GM12801 (cell line): ENCODE results near the gene COQ4.

Source experiments
- TF ChIP-seq, protein P1 (sequence below): IDR thresholded peaks from one replicate; pipeline ENCODE4 v1.5.1; 2011; ENCODE audit warnings: control low read depth; ENCODE audit not compliant: insufficient read length; ENCODE audit errors: extremely low read depth

COQ4 gene

DNA sequence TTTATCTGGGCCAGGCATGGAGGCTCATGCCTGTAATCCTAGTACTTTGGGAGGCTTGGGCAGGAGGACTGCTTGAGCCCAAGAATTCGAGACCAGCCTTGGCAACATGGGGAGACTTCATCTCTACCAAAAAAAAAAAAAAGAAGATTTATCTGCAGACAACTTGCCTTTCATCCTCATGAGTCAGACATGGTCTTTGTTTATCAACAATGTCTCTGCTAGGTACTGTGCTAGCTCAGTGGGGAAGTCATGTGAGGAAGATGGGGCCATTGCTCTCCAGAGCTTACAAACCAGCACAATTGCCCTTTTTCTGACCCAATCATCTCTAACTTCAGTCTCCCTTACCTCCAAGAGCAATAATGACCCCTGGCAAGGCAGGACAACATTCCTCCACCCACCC is 50.1 kb downstream of the COQ4 start:
- TF ChIP-seq, protein P1, sequence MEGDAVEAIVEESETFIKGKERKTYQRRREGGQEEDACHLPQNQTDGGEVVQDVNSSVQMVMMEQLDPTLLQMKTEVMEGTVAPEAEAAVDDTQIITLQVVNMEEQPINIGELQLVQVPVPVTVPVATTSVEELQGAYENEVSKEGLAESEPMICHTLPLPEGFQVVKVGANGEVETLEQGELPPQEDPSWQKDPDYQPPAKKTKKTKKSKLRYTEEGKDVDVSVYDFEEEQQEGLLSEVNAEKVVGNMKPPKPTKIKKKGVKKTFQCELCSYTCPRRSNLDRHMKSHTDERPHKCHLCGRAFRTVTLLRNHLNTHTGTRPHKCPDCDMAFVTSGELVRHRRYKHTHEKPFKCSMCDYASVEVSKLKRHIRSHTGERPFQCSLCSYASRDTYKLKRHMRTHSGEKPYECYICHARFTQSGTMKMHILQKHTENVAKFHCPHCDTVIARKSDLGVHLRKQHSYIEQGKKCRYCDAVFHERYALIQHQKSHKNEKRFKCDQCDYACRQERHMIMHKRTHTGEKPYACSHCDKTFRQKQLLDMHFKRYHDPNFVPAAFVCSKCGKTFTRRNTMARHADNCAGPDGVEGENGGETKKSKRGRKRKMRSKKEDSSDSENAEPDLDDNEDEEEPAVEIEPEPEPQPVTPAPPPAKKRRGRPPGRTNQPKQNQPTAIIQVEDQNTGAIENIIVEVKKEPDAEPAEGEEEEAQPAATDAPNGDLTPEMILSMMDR: no peak

DNA sequence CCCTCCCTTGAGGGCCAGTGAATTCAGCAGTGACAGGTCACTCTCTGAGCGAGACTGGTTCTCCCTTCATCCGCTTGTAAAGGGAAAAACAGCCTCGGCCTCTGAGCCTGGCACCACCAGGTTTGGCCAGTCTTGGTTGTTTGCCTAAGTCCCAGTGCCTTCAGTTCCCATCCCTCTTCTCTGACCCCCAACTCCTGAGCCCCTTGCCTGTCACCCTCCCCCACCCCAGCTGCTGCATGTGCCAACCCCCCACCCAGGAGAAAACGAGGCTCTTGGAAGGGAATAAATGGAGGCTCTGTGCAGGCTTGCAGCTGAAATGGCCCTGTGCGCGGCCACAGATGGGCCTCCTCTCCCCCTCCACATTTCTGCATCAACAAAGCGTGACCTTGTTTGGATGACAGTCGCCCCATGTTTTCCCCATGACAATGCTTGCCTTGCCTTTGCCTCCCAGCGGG is 51.6 kb downstream of the COQ4 start:
- TF ChIP-seq, protein P1: no peak

DNA sequence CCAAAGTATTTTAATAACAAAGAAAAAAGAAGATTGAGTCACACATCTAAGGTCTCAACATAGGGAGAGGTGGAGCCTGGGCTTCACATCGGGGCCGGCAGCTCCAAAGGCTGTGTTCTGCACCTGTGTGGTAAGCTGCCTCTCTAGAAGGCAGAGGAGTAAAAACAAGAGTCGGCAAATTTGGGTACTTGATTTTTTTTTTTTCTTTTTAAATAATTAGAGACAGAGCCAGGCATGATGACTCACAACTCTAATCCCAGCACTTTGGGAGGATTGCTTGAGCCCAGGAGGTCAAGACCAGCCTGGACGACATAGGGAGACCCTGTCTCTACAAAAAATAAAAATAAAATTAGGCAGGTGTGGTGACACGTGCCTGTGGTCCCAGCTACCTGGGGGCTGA is 53.2 kb downstream of the COQ4 start:
- TF ChIP-seq, protein P1: no peak

DNA sequence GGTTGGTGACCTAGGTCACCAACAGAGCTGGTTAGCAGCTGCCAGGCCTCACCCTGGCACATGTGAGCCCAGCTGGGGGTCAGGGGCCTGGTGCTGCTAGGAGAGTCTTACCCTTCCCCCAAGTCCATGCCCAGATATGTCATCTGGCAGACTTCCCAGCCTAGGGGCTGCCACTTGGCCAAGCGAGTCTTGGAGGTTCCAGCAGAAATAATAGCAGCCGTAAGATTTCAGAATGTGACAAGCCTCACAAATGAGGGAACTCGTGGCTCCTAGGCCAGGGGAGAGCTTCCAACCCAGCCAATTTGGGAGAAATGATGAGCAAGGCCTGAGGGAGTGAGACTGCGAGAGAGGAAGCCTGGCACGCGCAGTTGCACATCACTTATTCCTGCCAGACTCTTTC is 59.6 kb downstream of the COQ4 start:
- TF ChIP-seq, protein P1: no peak

DNA sequence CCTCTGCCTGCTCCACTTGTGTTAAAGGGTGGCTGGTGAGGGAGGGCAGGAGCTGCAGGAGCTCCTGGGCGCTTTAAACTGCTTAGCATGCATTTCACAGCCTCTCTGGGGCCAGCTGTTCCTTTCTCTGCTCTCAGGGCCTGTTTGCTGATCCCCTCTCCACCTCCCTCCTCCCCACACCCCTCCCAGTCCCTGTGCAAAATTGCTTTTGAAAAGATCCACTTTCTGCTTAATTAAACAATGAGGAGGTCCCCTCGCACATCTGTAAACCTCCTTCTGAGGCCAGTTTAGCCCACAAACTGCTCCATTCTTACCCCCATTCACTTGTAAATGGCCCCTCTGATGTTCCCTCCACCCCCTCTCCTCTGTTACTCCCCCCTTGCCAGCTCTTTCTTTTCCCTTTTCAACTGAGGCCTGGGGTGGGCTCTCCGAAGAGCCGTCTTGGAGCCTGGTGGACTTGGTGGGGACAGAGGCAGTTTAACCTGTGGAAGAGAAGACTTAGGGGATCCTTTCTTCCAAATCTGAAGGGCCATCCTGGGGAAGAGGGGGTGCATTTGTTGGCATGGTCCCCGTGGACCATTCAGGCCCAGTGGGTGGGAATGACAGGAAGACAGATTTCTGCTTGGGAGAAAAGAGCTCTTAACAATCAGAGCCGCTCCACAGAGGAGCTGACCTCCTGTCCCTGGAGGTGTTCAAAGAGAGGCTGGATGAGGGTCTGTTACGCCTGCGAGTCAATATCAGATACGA is 60.5 kb downstream of the COQ4 start:
- TF ChIP-seq, protein P1: no peak
